ENCODE measurements around the gene TCEAL1.
A peak's percentile ranks its signal among the peaks of the same experiment; 100 is the strongest.
"Not testable (repeated sequence)": the region's sequence is repeated elsewhere in the genome, so short reads cannot be mapped to it uniquely, and the experiment has no call there.

Gene TCEAL1

GRCh38 chrX:103628386-103629317 is at the start of gene TCEAL1:
TCEAL1 (plus strand) TSS chrX:103628975; CDS start chrX:103629917, 942 bp downstream.
- DNase-seq: peak; percentile 71

- DNase-seq: no peak
These were observed 44.2 kb upstream of the TCEAL1 start for GRCh38 chrX:103584596-103584995.

GRCh38 chrX:103585411-103586313 is 43.1 kb upstream of the TCEAL1 start, which contains the start of gene TCEAL4:
TCEAL4 (plus strand) TSS chrX:103585515; CDS start chrX:103586676, 1,161 bp downstream.
- peak; percentile 71 for DNase-seq

GRCh38 chrX:103586314-103586646 is 42.5 kb upstream of the TCEAL1 start:
- DNase-seq: peak; percentile 59

- no peak for DNase-seq
These were observed 42.1 kb upstream of the TCEAL1 start for GRCh38 chrX:103586659-103587058.

- DNase-seq: not testable (repeated sequence)
These were observed 36.5 kb upstream of the TCEAL1 start for GRCh38 chrX:103592295-103592694.

GRCh38 chrX:103595202-103595601 is 33.6 kb upstream of the TCEAL1 start:
- DNase-seq: not testable (repeated sequence)

GRCh38 chrX:103607364-103608305 is 21.1 kb upstream of the TCEAL1 start, which contains the start of gene TCEAL3:
TCEAL3 (plus strand) TSS chrX:103607963; CDS start chrX:103609065, 1,102 bp downstream.
- DNase-seq: peak; percentile 63

- peak; percentile 59 for DNase-seq
These were observed 20.3 kb upstream of the TCEAL1 start for GRCh38 chrX:103608306-103608963.

GRCh38 chrX:103610282-103610681 is 18.5 kb upstream of the TCEAL1 start:
- no peak for DNase-seq

- no peak for DNase-seq
These were observed 15.3 kb upstream of the TCEAL1 start for GRCh38 chrX:103613362-103613890.

GRCh38 chrX:103614999-103615398 is 13.8 kb upstream of the TCEAL1 start:
- no peak for DNase-seq

GRCh38 chrX:103615781-103616371 is 12.9 kb upstream of the TCEAL1 start:
- DNase-seq: no peak

- no peak for DNase-seq
These were observed 12.0 kb upstream of the TCEAL1 start for GRCh38 chrX:103616676-103617186.

- no peak for DNase-seq
These were observed 4.7 kb upstream of the TCEAL1 start for GRCh38 chrX:103624111-103624510.

GRCh38 chrX:103626855-103627254 is 1.9 kb upstream of the TCEAL1 start:
- no peak for DNase-seq

GRCh38 chrX:103629318-103630170 is 769 bp downstream of the TCEAL1 start:
- peak; percentile 69 for DNase-seq

- DNase-seq: no peak
These were observed 1.4 kb downstream of the TCEAL1 start for GRCh38 chrX:103630171-103630511.

- DNase-seq: no peak
These were observed 2.4 kb downstream of the TCEAL1 start for GRCh38 chrX:103631145-103631544.

- DNase-seq: no peak
These were observed 6.7 kb downstream of the TCEAL1 start for GRCh38 chrX:103635436-103635835.

Measured in activated CD8-positive, alpha-beta memory T cell treated with anti-CD3 and anti-CD28 coated beads for 24 hours (primary cell).